ENCODE data around the gene GATA2.

GATA2 gene

DNA sequence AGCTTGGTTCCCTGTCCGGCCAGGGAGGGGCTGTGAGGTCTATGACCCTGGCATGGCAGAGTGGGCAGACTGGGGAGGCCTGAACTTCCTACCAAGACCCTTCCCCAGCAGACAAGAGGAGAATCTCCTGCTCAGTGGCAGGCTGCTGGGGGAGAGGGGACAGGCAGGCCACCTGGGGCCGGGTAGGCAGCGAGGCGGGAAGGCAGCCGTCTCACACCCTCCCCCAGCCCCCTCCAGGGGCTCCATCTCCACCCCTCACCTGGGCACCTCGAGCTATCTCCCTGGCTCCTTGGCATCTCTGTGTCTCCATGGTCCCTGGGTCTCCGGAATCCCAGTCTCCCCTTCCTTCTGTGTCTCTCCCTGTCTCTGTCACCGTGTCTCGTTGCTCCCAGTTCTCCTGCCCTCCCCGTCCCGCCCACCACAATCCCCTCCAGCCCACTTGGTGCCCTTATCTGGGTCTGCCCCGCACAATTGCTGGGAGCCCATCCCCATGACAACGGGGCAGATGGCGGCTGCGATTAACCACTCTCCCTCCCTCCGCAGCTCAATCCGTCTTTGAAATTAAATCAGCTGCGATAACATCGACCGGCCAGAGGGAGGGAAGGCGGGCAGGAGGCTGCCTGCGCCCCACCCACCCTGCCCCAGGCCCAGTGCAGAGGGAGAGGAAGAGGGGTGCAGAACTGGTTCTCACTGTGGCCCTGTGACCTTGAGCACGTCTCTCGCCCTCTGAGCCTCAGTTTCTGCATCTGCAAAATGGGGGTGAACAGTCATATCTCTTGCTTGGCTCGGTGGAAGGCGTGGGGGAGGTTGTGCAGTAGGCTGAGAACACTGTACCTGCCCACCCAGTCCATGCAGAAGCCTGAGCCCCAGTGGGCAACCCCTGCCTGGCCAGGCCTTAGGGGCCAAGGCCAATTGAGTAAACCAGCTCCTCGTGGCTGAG is 36.0 kb downstream of the GATA2 start:
- no peak for DNase-seq

DNA sequence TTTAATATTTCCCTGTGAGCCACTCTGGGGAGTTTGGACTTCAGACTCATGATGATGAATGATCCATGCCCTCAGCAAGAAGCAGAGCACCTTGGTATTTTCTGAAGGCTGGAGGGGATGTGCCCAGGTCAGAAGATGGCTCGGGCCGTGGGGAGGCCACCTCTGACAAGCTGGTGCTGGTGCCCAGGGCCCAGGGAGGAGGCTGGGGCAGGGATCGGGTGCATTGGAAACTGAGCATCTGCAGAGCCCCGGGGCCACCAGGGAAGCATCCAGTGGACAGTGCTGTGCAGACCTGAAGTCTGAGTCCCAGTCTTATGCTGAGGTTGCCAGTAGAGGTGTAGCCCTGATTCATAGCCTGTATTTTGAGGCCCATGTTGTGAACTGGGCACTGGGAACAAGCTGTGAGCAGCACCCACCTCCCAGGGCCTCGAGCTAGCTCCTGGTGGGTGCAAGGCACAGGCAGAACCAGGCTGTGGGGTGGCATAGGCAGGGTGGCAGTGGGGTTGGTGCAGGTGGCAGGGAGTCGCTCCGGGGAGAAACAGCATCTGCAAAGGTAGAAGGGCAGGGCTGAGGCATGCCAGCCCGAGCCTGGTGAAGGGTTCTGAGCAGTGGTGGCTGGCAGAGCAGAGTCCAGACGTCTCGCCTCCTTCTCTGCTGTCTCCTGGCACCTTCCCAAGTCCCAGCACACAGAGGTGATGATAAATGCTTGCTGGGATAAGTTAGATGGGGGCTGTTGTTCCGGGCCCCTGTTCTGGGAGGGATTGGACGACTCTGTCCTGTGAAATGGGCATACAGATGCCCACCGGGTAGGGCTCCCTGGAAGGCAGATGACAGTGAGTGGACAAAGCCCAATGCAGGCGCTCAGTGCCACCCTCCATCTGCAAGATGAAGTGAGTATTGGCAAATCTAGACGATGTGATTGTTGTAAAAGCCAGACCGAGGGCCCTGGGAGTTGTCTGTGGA is 36.9 kb downstream of the GATA2 start:
- no peak for DNase-seq

DNA sequence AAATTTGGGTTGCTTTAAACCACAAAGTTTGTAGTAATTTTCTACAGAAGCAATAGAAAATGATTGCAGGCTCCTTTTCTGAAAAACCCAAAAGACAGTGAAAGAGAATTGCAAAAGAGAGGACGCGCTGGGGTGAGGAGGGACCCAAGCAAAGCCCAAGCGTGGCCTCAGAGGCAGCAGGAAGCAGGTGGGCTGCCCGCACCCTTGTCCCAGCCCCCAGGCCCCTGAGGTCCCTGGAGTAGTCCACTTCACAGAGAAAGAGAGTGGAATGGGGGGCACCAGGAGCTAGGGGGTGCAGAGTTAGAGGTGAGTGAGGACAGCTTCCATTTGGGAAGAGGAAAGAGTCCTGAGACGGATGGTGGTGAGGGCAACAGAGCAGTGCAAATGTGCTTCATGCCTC is 37.9 kb downstream of the GATA2 start:
- DNase-seq = no peak

DNA sequence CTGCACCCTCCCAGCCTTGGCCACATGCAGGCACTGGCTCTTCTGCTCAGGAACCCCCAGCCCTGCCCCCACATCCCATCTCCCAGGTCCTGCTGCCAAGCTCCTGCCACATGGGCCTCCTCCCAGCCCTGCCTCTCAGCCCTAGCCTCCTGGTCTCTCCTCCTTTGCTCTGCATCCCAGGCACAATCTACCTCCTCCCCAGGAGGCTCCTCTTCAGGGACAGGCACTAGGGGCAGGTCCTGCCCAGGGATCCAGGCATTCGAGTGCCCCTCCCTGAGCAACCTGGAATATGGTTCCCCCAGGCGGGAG is 38.7 kb downstream of the GATA2 start:
- DNase-seq = no peak

DNA sequence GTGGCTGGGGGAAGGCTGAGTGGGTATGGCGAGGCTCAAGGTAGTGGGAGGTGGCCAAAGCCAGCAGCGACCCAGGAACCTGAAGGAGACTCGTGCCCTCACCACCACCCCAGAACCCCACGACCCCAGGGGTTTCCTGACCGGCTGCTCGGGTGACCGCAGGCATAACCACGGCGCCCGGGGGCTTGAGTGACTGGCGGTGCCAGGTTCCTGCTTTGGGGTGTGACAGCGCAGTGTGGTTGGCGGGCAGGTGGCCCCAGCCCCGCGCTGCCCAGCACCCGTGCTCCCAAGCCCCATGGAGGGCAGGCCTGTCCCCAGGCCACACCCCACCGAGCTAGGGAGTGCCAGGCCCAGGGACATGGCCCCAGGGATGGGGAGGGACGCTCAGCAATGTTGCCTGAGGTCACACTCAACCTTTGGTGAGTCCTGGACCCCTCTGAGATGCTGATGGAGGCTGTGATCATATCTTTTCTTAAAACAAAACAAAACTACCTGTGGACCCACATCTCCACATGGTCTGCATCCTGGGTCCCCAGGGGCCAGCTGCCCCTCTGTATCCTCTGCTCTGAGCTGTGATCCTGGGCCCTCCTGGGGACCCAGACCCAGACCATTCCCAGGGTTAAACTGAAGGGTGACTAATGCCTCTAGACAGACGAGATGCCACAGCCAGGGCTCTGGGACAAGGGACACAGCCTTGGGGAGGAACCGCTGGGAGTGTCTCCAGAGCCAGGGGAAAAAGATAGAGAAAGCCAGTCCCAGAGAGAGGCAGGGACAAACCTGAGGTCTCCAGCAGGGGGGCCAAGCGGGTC is 39.3 kb downstream of the GATA2 start:
- no peak for DNase-seq

DNA sequence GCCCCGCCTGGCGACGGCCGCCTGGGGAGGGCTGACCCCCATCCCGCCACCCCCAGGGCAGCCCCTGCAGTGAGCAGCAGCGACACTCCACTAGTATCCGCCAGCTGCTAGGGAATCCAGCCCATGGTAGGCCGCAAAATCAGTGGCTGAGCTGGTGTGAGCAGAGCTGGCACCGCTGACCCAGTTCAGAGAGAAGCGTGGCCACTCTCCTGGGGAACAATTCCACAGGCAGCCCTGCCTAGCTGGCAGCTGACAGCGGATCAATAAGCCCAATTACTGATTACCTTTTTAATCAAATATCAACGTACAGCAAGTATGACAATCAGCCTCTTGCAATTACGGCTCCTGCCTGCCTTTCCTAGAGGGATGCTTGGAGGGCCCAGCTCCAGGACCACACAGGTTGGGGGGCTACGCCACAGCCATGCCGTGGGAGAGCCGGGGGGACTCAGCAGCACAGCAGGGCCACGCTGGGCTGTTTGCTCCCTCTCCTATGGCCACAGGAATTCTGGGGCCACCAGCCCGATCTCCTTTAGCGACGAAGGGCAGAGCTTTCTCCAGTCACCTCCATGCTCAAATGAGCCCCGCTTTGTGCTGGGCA is 40.2 kb downstream of the GATA2 start:
- no peak for DNase-seq

DNA sequence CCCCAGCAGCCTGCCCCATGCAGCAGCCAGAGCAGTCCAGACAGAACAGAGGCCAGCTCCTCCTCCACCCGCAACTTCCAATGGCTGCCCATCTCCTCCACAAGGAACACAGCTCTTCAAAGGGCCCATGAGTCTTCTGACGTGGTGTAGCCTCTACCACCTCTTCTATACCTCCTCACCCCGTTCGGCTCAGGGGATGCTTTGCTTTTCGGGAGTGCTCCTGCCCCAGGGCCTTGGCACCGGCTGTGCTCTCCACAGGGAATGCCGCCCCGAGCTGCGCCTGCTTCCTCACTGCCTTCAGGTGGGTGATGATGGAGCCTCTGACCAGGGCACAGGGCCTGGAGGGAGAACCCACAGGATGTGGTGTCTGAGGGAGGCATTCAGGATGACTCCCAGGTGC is 40.9 kb downstream of the GATA2 start:
- DNase-seq = no peak

DNA sequence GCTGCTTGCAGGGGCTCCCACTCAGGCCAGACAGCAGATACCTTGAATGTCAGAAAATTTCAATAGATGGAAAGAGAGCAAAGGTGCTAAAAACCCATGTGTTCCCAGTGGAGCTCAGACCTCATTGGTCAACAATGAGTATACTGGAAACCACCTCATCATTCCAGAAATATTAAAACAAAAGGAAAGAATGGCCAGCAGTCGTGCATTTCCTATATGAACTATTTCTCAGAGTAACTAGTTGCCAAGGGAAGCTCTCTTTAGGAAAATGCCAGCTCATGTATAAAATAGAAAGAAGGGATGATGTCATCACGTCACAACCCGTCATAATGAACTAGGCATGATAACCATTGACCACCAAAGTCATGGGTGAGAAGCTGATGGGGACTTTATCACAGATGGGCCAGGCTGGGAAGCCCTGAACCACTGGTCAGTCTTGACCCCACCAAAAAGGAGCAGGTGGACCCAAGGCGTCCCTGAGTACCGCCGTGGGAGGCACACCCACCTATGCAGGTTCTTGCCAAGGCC is 43.8 kb downstream of the GATA2 start:
- no peak for DNase-seq

DNA sequence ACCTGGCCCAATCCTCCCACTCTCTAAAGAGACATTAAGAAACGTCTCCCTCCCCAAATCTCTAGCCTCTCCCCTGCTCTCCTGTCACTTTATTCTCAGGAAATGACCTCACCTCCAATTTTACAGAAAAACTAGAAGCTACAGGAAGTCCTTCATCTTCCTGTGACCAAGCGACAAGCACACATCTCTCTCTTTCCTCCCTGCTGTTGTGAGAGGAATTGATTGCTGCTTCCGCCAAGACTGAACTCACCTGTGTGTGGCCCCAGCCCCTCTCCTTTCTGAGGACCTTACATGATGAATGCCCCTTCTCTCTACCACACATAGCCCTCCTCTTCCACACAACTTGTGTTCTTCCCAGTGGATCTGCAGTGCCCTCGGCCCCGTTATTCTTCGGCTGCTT is 44.5 kb downstream of the GATA2 start:
- DNase-seq = no peak

DNA sequence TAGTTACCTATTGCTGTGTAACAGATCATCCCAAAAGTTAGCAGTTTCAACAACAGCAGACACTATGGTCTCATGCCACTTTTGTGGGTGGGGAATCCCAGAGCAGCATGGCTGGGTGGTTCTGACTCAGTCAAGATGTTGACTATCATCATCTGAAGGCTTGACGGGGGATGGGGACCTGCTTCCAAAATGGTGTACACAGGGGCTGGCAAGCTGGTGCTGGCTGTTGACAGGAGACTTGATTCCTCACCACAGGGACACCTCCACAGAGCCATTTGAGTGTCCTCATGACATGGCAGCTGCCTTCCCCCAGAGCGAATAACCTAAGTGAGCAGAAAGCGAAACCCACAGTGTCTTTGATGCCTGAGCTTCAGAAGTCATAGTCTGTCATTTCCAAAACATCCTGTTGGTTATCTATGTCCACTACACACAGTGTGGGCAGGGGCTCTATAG is 45.4 kb downstream of the GATA2 start:
- no peak for DNase-seq

DNA sequence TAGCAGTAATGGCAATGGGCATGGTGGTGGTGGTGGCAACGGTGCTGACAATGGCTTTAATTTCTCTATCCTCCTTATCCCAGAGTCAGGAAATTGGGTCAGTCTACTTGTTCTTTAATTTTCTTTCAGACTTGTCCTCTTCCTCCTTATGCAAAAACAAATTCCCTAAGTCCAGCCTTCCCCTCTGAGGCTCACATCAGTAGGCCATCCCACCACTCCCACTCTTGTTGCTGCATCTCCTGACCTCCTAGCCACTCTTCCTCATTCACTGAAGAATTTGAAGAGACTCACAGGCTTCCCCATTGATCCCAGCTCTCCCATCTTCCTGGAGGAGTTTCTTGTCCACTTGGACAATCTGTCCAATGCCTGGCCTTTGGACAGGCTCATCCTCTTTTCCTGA is 46.2 kb downstream of the GATA2 start:
- DNase-seq = no peak

DNA sequence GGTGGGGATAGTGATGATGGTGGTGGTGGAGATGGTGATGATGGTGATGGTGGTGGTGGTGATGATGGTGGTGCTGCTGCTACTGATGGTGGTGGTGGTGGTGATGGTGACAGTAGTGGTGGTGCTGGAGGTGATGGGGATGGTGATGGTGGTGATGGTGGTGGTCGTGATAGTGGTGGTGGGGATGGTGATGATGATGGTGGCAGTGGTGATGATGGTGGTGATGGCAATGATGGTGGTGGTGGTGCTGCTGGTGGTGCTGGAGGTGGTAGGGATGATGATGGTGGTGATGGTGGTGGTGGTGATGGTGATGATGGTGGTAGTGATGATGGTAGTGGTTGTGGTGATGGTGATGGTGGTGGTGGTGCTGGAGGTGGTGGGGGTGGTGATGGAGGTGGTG is 47.6 kb downstream of the GATA2 start:
- no peak for DNase-seq

DNA sequence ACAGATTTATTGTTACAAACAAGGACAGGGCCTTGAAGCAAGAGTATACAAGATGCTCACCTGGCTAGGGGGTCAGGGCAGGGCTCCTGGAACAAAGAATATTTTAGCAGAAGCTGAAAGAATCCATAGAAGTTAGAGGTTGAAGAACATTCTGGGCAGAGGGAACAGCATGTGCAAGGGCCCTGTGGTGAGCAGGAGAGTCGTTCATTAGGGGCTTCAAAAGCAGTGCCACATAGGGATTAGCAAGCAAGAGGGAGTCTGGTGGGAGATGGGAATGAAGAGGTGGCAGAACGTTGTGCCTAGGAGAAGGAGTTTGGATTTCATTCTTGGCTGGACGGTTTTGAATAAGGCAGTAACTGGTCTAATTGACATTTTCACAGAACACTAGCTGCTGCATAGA is 49.2 kb downstream of the GATA2 start:
- DNase-seq = no peak

DNA sequence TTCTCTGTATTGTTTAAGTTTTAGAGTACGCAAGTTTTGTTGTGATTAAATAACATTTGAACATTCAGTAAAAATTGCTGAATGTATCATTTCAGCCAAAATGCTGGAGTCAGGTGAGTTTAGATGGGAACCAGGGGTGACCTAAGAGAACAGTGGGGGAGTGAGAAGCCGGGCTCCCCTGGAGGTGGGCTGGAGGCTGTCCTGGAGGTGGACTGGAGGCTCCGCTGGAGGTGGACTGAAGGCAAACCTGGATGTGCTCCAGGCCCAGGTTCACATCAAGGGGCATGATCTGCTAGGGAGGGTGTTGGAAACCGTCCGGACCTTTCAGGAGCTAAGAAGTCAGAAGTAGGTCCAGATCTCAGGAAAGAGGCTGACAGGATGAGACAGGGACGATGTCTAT is 50.1 kb downstream of the GATA2 start:
- DNase-seq = no peak

DNA sequence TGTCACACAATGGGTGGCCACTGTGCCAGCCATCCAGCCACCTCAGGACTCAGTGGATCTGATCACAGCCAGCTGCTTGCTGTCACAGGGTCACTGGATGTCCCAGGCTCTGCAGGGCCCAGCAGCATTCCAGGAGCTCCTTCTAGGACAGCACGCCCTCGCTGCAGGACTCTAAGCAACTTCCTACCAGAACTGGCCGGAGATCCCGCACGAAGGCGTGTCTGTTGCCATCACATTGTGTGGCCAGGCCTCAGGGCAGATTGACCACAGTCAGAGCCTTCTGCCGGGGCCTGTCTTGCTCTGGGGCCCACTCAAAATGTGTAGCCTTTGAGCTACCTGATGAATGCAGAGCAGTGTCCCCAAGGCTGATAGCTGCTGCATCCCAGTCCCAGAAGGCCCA is 50.9 kb downstream of the GATA2 start:
- no peak for DNase-seq

DNA sequence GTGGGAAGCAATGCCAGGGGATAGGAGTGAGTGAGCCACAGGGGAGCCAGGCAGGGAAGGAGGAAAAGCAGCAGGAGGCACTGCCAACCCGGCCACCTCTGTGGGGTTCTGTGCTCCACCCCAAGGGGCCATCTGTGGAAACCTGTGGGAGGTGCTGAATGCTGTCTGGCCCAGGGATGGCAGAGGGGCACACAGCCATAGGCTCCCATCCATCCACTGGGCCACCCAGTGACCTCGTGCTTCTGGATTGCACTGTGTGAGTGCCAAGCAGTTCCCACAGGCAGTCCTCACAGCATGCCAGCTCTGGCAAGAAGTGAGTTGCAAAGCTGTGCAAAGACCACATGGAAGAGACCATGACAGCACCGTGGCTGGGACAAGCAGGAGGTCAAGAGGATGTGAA is 53.8 kb downstream of the GATA2 start:
- DNase-seq = no peak

DNA sequence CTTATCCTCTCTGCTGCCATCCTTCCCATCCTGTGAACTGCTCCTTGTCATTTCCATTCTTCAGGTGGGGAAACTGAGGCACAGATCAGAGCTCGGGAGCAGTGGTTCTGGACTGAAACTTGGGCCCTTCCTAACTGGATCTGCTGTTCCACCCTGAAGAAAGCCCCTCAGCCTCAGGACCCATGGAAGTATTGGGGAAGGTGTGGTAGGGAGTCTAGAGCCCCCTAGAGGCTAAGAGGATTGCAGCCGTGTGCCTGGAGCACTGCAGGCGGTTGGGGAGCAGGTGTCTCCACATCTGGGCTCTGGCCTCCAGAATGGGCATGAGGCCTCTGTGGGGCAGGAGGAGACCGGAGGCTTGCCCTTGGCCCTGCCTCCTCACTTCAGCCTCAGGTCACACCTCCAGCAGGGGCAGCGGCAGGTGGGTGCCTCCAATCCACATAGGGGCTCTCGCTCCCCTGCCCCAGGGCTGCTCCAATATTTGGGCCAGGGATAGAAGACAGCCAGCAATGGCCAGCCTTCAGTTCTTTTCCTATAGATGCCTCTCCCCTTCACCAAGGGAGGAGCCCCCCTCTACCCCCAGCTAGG is 54.4 kb downstream of the GATA2 start:
- no peak for DNase-seq

DNA sequence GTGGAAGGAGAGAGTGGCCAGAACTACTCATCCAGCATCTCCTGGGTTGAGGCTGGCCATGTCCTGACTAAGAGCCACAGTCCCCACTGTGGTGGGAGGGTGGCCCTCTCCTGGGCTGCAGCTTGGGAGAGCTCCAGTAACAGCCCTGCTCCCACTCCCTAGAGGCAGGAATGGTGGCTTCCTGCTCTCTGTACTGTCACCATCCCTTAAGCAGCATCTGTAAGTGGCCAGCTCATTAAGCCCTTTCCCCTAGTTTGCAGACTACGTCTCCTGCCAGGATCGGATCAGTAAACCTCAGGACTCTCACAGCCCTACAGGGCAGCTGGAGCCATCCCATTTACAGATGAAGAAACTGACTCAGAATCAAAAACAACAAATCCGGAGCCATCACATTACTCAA is 56.8 kb downstream of the GATA2 start:
- no peak for DNase-seq

DNA sequence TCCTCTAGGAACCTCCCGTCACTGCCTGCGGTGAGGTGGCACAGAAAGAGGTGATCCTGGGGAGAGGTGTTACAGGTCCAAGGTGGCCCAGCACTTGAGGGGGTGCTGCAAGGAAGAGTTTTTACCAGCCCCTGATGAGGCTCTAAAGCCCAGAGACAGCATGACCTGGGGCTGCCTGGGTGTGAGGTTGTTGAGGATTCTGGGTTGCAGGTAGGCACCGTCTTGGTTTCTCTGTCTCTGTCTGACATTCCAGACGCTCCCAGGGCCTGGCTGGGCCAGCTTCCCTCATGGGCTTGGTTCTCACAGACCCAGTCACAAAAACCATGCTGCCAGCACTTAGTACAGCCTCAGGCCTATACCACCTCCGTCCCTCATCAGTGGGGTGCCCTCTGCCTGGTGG is 57.4 kb downstream of the GATA2 start:
- DNase-seq = no peak

DNA sequence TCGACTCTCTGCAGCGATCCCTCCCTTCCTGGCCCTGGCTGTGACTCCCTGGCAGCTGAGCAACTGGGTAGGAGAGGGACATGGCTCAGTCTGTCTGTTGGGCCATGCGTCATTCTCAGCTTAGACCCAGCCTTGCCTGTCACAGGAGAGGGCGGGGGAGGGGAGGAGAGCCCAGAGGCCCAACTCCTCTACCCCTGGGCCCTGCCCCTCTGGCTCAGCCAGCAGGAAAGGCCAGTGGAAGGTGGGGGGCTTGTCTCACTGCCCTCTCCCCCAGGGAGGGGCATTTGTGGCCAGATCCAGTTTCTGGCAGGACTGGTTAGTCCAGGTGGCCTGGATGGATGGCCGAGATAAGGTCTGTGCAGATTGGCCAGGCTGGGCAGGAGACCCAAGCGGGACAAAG is 57.9 kb downstream of the GATA2 start:
- no peak for DNase-seq

DNA sequence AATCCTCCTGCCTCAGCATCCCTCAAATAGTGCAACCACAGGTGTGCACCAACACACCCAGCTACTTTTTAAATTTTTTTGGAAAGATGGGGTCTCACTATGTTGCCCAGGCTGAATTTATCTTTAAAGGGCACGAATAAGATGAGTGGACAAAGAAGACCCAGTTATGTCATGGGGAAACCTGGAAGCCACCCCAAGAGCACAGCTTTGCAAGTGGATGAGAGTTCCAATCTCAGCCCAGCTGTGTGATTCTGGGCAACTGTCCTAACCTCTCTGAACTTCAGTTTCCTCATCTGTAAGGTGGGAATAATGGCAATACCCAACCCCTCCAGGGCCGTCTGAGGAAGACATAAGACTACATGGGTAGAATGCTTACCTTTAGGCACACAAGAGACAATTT is 58.5 kb downstream of the GATA2 start:
- no peak for DNase-seq
